HCT116 (cell line): ENCODE results near the gene ZFAND6. TPM values are rescaled to one million over a fixed set of nuclear protein-coding genes. Genes with fewer than 3 reads are reported as not detected.

Experiments used
- ATAC-seq: fragments of 200-7000 bp; cut with Tn5 transposase; 2 replicates; pipeline ENCODE4 v1.9.1; 2020; ENCODE audit warnings: mild to moderate bottlenecking, moderate library complexity
- BruUV-seq: library from RNA; stranded (reverse); fragments of 400-500 nt; replicated peaks from 2 replicates; lab custom pipeline; 2021; lab: Mats Ljungman, UMichigan
- CTCF ChIA-PET: fragments of 300-600 bp; sonication (Branson Sonifier 250); formaldehyde crosslinking; loops from one replicate; lab custom pipeline; 2021; ENCODE audit warnings: antibody characterized with exemption; lab: Charles Lee
- POLR2A ChIA-PET: fragments of 300-600, 350-600 bp; sonication (Branson Sonifier 250); formaldehyde crosslinking; loops from one replicate; lab custom pipeline; 2021; ENCODE audit warnings: antibody characterized with exemption; lab: Charles Lee
- RAD21 ChIA-PET, 2 experiments: fragments of 300-600 bp; sonication (Branson Sonifier 250); formaldehyde crosslinking; loops; one replicate each; lab custom pipeline; 2023; ENCODE audit warnings: low total read pairs in 2 of 2; ENCODE audit not compliant: uncharacterized antibody in 2 of 2, unreplicated experiment in 2 of 2, low non-redundant PET in 1 of 2; lab: Charles Lee
- DNase-seq: peaks from one replicate; pipeline ENCODE4 v3.0.0-alpha.2; 2010; ENCODE audit warnings: low read depth, low spot score
- H2AFZ ChIP-seq: fragments of 200-600 bp; shearing (Covaris generic), sonication (generic); 2 replicates; pipeline ENCODE4 v1.6.1; 2017; ENCODE audit warnings: low read depth, mixed run types, mixed read lengths, antibody characterized with exemption, low read length; ENCODE audit not compliant: poor library complexity, severe bottlenecking
- H3K27ac ChIP-seq: 2 replicates; pipeline ENCODE4 v1.5.1; 2012; ENCODE audit warnings: low read depth, low read length
- H3K27me3 ChIP-seq: fragments of 200-600 bp; sonication (generic); 2 replicates; pipeline ENCODE4 v1.6.1; 2016; ENCODE audit warnings: mixed run types, low read length, mixed read lengths; ENCODE audit not compliant: insufficient read depth
- H3K36me3 ChIP-seq, 2 experiments: fragments of 200-500 bp in 1 of 2; fragments of 200-600 bp in 1 of 2; sonication (Bioruptor generic) in 1 of 2; sonication (generic) in 1 of 2; 2 replicates each; pipeline versions ENCODE4 v1.5.1 to v1.6.1; 2014 to 2016; ENCODE audit warnings: low read length in 2 of 2, inconsistent platforms in 1 of 2, mixed read lengths in 1 of 2, mixed run types in 1 of 2; ENCODE audit not compliant: insufficient read depth in 2 of 2, control insufficient read depth in 1 of 2
- H3K4me1 ChIP-seq, 2 experiments: fragments of 200-600 bp in 1 of 2; sonication (generic) in 1 of 2; 2 replicates each; pipeline versions ENCODE4 v1.5.1 to v1.6.1; 2012 to 2017; ENCODE audit warnings: low read length in 2 of 2, inconsistent platforms in 1 of 2, mild to moderate bottlenecking in 1 of 2, mixed read lengths in 1 of 2, mixed run types in 1 of 2, moderate library complexity in 1 of 2; ENCODE audit not compliant: insufficient read depth in 2 of 2, control insufficient read depth in 1 of 2
- H3K4me2 ChIP-seq: fragments of 200-600 bp; sonication (generic); 2 replicates; pipeline ENCODE4 v1.6.1; 2017; ENCODE audit warnings: mixed run types, low read length, mixed read lengths
- H3K4me3 ChIP-seq, 2 experiments: fragments of 200-600 bp in 1 of 2; sonication (generic) in 1 of 2; replicated peaks in 1 of 2; 2 replicates each; pipeline ENCODE4 v1.5.1; 2011 to 2016; ENCODE audit warnings: low read length in 2 of 2, control low read depth in 1 of 2, low read depth in 1 of 2, mild to moderate bottlenecking in 1 of 2, mixed read lengths in 1 of 2, mixed run types in 1 of 2
- H3K79me2 ChIP-seq: fragments of 200-600 bp; sonication (generic); 2 replicates; pipeline ENCODE4 v1.6.1; 2017; ENCODE audit warnings: mild to moderate bottlenecking, mixed run types, low read length, moderate library complexity, mixed read lengths; ENCODE audit not compliant: insufficient read depth
- H3K9ac ChIP-seq: fragments of 200-600 bp; sonication (generic); 2 replicates; pipeline ENCODE4 v1.6.1; 2016; ENCODE audit warnings: low read length, mixed read lengths
- H3K9me2 ChIP-seq: fragments of 200-600 bp; sonication (generic), shearing (Covaris generic); 2 replicates; pipeline ENCODE4 v1.6.1; 2017; ENCODE audit warnings: mixed run types, mild to moderate bottlenecking, moderate library complexity; ENCODE audit not compliant: insufficient read depth
- H3K9me3 ChIP-seq, 2 experiments: fragments of 200-500 bp in 1 of 2; fragments of 200-600 bp in 1 of 2; sonication (Bioruptor generic) in 1 of 2; sonication (generic) in 1 of 2; 2 replicates each; pipeline ENCODE4 v1.6.1; 2014 to 2017; ENCODE audit warnings: low read length in 2 of 2, mixed read lengths in 2 of 2, inconsistent platforms in 1 of 2, low read depth in 1 of 2, mild to moderate bottlenecking in 1 of 2, mixed run types in 1 of 2, moderate library complexity in 1 of 2; ENCODE audit not compliant: control insufficient read depth in 1 of 2, insufficient read depth in 1 of 2
- H4K20me1 ChIP-seq: fragments of 200-600 bp; sonication (generic), shearing (Covaris generic); 2 replicates; pipeline ENCODE4 v1.6.1; 2017; ENCODE audit warnings: mixed run types, mild to moderate bottlenecking, moderate library complexity; ENCODE audit not compliant: insufficient read depth
- CBX3 ChIP-seq: IDR thresholded peaks from 2 replicates; pipeline ENCODE4 v1.6.1; 2012; ENCODE audit warnings: low read depth
- CEBPB ChIP-seq: IDR thresholded peaks from 2 replicates; pipeline ENCODE4 v1.6.1; 2012; ENCODE audit warnings: low read depth
- EZH2 ChIP-seq: fragments of 200-600 bp; sonication (generic); IDR thresholded peaks from 2 replicates; pipeline ENCODE4 v1.6.1; 2017; ENCODE audit warnings: antibody characterized with exemption, mixed run types
- POLR2AphosphoS5 ChIP-seq: IDR thresholded peaks from 2 replicates; pipeline ENCODE4 v1.6.1; 2011; ENCODE audit warnings: mild to moderate bottlenecking, low read depth, low read length, moderate library complexity
- SP1 ChIP-seq: IDR thresholded peaks from 2 replicates; pipeline ENCODE4 v1.6.1; 2012; ENCODE audit warnings: low read depth
- YY1 ChIP-seq: IDR thresholded peaks from 2 replicates; pipeline ENCODE4 v1.6.1; 2011; ENCODE audit warnings: low read length, low read depth, moderate library complexity, mild to moderate bottlenecking; ENCODE audit not compliant: insufficient replicate concordance; ENCODE audit errors: extremely low read depth
- intact Hi-C: fragments of 100-400 bp; cut with micrococcal nuclease; formaldehyde crosslinking; loops from 2 replicates; pipeline ENCODE4 v1.10.0; 2022
- total RNA-seq: library from RNA; stranded (reverse); gene quantifications from one replicate; pipeline ENCODE4 v1.2.1, GENCODE V29; 2021; ENCODE audit not compliant: unreplicated experiment
- TF ChIP-seq, protein P1 (sequence below): IDR thresholded peaks from 2 replicates; pipeline ENCODE4 v1.6.1; 2011; ENCODE audit warnings: mild to moderate bottlenecking, low read length, moderate library complexity; ENCODE audit not compliant: insufficient replicate concordance; ENCODE audit errors: extremely low read depth

The ZFAND6 gene
- total RNA-seq, 1 experiment from 2014 or later, result 51.3 TPM

DNA sequence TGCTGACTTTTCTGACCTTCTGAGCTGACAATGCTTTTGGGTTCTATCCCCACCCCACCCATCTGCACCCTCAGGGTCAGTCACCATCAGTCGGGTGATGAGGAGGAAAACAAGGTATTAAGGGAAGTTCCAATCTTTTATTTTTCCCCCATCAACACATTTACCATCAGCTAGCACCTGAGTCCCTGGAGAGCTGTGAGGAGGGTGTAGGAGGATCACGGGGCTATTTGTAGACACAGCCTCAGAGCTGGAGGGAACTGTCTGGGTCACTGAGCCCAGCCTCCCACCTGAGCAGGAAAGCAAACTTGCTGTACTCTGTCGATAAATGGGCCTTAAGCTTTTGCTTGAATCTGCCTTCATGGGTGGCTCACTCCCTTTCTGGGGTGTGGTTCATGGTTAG is 24.8 kb upstream of the ZFAND6 start:
- no peak overlapping the region for H3K4me3 ChIP-seq
- no peak overlapping the region for H3K9ac ChIP-seq
- CTCF ChIA-PET, result interaction anchor here (1.1 kb wide), 1 partner anchor 695 kb away, joined by 3 read pairs; no protein-coding TSS in a partner anchor
- no peaks in the 10 kb centered on the region for H3K9me2 ChIP-seq
- RAD21 ChIA-PET, result no interaction called here
- BruUV-seq, result no TSS peak
- POLR2A ChIA-PET, result no interaction called here
- intact Hi-C loops, result no loop called here
- no peaks in the 10 kb centered on the region for H3K79me2 ChIP-seq
- H3K9me3 ChIP-seq, result no peaks in the 10 kb centered on the region
- H3K27ac ChIP-seq, result no peak overlapping the region
- H3K4me2 ChIP-seq, result no peak overlapping the region
- no peak for DNase-seq
- H3K4me1 ChIP-seq, result peaks cover 16 to 20% of the 10 kb centered on the region in 2 experiments; a peak in 3 of 4 replicates
- no peak for TF ChIP-seq POLR2AphosphoS5
- no peak for TF ChIP-seq SP1
- TF ChIP-seq, protein P1, sequence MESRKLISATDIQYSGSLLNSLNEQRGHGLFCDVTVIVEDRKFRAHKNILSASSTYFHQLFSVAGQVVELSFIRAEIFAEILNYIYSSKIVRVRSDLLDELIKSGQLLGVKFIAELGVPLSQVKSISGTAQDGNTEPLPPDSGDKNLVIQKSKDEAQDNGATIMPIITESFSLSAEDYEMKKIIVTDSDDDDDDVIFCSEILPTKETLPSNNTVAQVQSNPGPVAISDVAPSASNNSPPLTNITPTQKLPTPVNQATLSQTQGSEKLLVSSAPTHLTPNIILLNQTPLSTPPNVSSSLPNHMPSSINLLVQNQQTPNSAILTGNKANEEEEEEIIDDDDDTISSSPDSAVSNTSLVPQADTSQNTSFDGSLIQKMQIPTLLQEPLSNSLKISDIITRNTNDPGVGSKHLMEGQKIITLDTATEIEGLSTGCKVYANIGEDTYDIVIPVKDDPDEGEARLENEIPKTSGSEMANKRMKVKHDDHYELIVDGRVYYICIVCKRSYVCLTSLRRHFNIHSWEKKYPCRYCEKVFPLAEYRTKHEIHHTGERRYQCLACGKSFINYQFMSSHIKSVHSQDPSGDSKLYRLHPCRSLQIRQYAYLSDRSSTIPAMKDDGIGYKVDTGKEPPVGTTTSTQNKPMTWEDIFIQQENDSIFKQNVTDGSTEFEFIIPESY, result no peak
- no peak for TF ChIP-seq YY1
- TF ChIP-seq EZH2, result no peak
- TF ChIP-seq CBX3, result no peak
- TF ChIP-seq CEBPB, result no peak
- no peak overlapping the region for H2AFZ ChIP-seq
- no peaks in the 10 kb centered on the region for H3K36me3 ChIP-seq
- no peak for ATAC-seq
- no peaks in the 10 kb centered on the region for H4K20me1 ChIP-seq
- no peaks in the 10 kb centered on the region for H3K27me3 ChIP-seq

- no peak overlapping the region for H3K9ac ChIP-seq
- no peak for TF ChIP-seq EZH2
- TF ChIP-seq, all 23 proteins: peak for 0
- H3K4me3 ChIP-seq, result no peak overlapping the region
- ChIA-PET CTCF (no interaction called here), RAD21 (no interaction called here), POLR2A (no interaction called here)
- H3K27me3 ChIP-seq, result no peaks in the 10 kb centered on the region
- no peak overlapping the region for H3K4me2 ChIP-seq
- H2AFZ ChIP-seq, result no peak overlapping the region
- H3K9me2 ChIP-seq, result no peaks in the 10 kb centered on the region
- H3K36me3 ChIP-seq, result no peaks in the 10 kb centered on the region
- BruUV-seq, result no TSS peak
- H3K79me2 ChIP-seq, result no peaks in the 10 kb centered on the region
- DNase-seq (no peak), ATAC-seq (no peak)
- no peaks in the 10 kb centered on the region for H4K20me1 ChIP-seq
- no peaks in the 10 kb centered on the region for H3K9me3 ChIP-seq
- intact Hi-C loops, result no loop called here
- no peak overlapping the region for H3K27ac ChIP-seq
- peaks cover 16 to 20% of the 10 kb centered on the region in 2 experiments; a peak in 3 of 4 replicates for H3K4me1 ChIP-seq
These were observed 23.4 kb upstream of the ZFAND6 start for GRCh38 chr15:80036071-80036470.
